ENCODE results near the gene FBXL19.

FBXL19 gene

DNA sequence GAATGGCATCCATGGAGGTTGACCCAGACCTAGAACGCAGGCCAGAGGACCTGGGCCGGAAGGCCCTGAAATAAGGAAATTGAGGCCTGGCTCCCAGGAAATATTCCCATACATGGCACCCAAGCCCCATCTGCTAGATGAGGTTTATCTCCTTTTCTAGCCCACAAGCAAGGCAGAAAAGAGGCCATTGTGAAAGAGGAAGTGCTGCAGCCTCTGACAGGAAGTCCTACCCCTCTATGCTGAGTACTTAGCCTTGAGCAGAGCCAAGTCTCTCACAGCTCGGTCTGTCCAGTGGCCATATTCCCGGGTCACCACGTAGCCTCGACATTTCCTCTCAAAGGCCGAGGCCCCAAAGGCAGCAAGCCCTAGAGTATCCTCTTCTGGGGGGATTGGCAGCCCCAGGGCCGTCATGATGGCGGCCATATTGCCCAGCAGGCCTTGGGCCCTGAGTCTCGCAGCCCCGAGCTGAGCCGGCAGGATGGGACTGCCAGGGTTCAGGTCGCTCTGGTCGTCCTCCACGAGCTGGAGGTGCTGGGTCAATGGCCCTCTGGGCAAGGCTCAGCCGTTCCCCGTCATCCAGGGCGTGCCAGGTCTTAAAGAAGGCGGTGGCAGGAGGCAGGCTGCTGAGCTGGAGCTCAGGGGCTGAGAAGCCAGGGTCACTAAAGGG is 19.1 kb upstream of the FBXL19 start:
- Histone ChIP-seq H3K79me2 (no peaks in the 10 kb centered on the region), H3K4me3 (ENCODE audit: low read depth, low read length) (no peak overlapping the region), H3K4me1 (no peaks in the 10 kb centered on the region), H2AFZ (peak overlapping the region; percentile 26), H3K27ac (peak overlapping the region; percentile 58), H3K4me2 (ENCODE audit: low read length) (no peak overlapping the region), H3K9ac (no peak overlapping the region), H3K27me3 (ENCODE audit: control insufficient read depth, insufficient read depth, low read length) (no peaks in the 10 kb centered on the region), H3K9me3 (ENCODE audit: control insufficient read depth, low read length) (no peaks in the 10 kb centered on the region), H3K36me3 (ENCODE audit: control insufficient read depth, insufficient read depth, low read length) (no peaks in the 10 kb centered on the region)
- TF ChIP-seq, protein P1, sequence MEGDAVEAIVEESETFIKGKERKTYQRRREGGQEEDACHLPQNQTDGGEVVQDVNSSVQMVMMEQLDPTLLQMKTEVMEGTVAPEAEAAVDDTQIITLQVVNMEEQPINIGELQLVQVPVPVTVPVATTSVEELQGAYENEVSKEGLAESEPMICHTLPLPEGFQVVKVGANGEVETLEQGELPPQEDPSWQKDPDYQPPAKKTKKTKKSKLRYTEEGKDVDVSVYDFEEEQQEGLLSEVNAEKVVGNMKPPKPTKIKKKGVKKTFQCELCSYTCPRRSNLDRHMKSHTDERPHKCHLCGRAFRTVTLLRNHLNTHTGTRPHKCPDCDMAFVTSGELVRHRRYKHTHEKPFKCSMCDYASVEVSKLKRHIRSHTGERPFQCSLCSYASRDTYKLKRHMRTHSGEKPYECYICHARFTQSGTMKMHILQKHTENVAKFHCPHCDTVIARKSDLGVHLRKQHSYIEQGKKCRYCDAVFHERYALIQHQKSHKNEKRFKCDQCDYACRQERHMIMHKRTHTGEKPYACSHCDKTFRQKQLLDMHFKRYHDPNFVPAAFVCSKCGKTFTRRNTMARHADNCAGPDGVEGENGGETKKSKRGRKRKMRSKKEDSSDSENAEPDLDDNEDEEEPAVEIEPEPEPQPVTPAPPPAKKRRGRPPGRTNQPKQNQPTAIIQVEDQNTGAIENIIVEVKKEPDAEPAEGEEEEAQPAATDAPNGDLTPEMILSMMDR (IDR thresholded peaks at IDR 0.05) = no peak

DNA sequence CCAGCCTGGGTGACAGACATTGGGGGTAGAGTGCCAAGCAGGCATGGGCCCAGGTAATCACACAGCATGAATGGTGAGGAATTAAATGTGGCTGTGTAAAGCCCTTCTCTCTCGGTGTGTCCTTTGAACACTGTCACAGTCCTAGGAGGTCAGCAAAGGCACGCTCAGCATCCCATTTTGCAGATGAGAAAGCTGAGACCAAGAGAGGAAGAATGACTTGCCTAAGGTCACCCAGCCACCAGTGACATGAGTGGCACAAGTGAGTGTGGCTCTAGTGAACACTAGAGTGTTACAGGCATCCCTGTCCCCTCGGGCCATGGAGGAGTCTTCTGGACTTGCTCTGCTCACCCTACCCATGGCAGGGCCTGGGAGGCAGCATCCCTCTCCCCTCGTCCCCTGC is 16.3 kb upstream of the FBXL19 start:
- no peaks in the 10 kb centered on the region for H3K79me2 ChIP-seq
- H2AFZ ChIP-seq = no peak overlapping the region
- no peaks in the 10 kb centered on the region for H3K4me1 ChIP-seq
- H3K4me3 ChIP-seq (ENCODE audit: low read depth, low read length) = no peak overlapping the region
- no peak overlapping the region for H3K4me2 ChIP-seq (ENCODE audit: low read length)
- H3K9me3 ChIP-seq (ENCODE audit: control insufficient read depth, low read length) = no peaks in the 10 kb centered on the region
- TF ChIP-seq, protein P1 (IDR thresholded peaks at IDR 0.05) = no peak
- no peak overlapping the region for H3K9ac ChIP-seq
- no peaks in the 10 kb centered on the region for H3K36me3 ChIP-seq (ENCODE audit: control insufficient read depth, insufficient read depth, low read length)
- no peaks in the 10 kb centered on the region for H3K27me3 ChIP-seq (ENCODE audit: control insufficient read depth, insufficient read depth, low read length)
- H3K27ac ChIP-seq = no peak overlapping the region

DNA sequence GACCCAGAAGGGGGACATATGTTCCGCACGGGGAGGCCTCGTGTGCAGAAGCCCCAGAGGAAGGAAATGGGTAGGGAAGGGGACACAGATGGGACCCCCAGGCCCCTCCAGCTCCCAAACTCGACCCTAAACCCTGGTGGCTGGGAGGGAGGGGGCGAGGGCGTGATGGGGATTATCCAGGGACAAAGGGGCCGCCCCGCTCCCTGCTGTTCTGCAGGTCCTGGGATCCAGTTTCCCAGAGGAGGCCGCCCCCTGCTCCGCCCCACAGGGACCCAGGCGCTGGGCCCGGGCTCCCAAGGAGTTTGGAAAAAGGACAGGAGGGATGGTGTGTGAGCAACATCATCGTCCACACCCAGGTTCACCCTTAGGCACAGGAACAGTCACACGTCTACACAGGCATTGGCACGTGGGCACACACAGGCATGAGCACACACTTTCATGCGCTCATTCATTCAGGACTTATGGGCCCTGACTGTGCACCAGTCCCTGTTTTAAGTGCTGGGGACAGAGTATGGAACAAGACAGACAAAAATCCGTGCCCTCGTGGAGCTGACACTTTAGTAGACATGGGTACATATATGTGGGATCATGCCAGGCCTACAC is 12.8 kb upstream of the FBXL19 start:
- Histone ChIP-seq H3K4me2 (ENCODE audit: low read length) (no peak overlapping the region), H2AFZ (no peak overlapping the region), H3K9ac (no peak overlapping the region), H3K36me3 (ENCODE audit: control insufficient read depth, insufficient read depth, low read length) (no peaks in the 10 kb centered on the region), H3K27me3 (ENCODE audit: control insufficient read depth, insufficient read depth, low read length) (no peaks in the 10 kb centered on the region), H3K4me1 (no peaks in the 10 kb centered on the region), H3K4me3 (ENCODE audit: low read depth, low read length) (no peak overlapping the region), H3K79me2 (no peaks in the 10 kb centered on the region), H3K27ac (no peak overlapping the region), H3K9me3 (ENCODE audit: control insufficient read depth, low read length) (no peaks in the 10 kb centered on the region)
- TF ChIP-seq, protein P1 (IDR thresholded peaks at IDR 0.05) = no peak

DNA sequence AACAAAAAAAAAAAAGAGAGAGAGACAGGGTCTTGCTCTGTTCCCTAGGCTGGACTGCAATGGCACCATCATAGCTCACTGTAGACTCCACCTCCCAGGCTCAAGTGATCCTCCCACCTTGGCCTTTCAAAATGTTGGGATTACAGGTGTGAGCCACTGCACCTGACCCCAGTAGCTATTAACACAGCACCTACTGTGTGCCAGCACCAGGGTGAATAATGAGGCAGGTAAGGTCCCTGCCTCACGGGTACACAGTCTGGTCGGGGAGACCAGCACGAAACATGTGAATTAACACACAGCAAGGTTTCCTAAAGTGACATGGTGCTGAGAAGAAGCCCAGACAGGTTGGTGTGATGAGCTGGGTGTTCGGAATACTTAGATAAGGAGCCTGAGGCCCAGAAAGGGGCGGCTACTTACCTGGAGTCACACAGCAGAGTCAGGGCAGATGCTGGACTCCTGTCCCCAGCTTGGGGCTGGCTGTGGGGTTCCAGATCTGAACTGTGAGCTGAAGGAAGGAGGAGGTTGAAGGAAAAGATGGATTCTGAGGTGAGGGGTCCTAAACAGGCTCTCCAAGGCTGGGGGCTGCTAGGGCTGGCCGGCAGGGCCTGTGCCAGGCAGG is 10.5 kb upstream of the FBXL19 start:
- TF ChIP-seq, protein P1 (IDR thresholded peaks at IDR 0.05) = no peak
- no peak overlapping the region for H3K4me3 ChIP-seq (ENCODE audit: low read depth, low read length)

More for the DNA sequence above, 10.5 kb upstream of the FBXL19 start:
- no peak overlapping the region for H3K9ac ChIP-seq
- H3K27ac ChIP-seq = no peak overlapping the region
- H3K27me3 ChIP-seq (ENCODE audit: control insufficient read depth, insufficient read depth, low read length) = no peaks in the 10 kb centered on the region
- no peaks in the 10 kb centered on the region for H3K79me2 ChIP-seq
- H3K4me1 ChIP-seq = no peaks in the 10 kb centered on the region
- no peak overlapping the region for H3K4me2 ChIP-seq (ENCODE audit: low read length)
- no peak overlapping the region for H2AFZ ChIP-seq
- no peaks in the 10 kb centered on the region for H3K9me3 ChIP-seq (ENCODE audit: control insufficient read depth, low read length)
- no peaks in the 10 kb centered on the region for H3K36me3 ChIP-seq (ENCODE audit: control insufficient read depth, insufficient read depth, low read length)
